Measurements from ENCODE around the gene MYT1.

GRCh38 chr20:64247970-64248841 is 84.0 kb downstream of the MYT1 start:
- TF ChIP-seq EZH2 (optimal IDR thresholded peaks at IDR 0.05; ENCODE audit: low read depth, low read length) (no peak), CTCF (IDR thresholded peaks at IDR 0.05; ENCODE audit: low read length) (no peak), EZH2phosphoT487 (IDR thresholded peaks at IDR 0.05; ENCODE audit: low read length) (no peak)
